Coronary artery (tissue), 2 donors: ENCODE data around the gene TRNT1.

ENCODE experiments used
- DNase-seq: peaks from one replicate; pipeline ENCODE4 v3.0.0-alpha.2; 2017; ENCODE audit warnings: low spot score
- H3K27ac ChIP-seq, 2 donors: fragments of 200-600 bp; sonication (generic); one replicate each; pipeline ENCODE4 v1.5.1; 2016 to 2019
- H3K4me3 ChIP-seq: fragments of 200-600 bp; sonication (generic); 2 replicates; pipeline ENCODE4 v1.5.1; 2016; ENCODE audit warnings: mild to moderate bottlenecking, moderate library complexity
- CTCF ChIP-seq: fragments of 200-600 bp; sonication (generic); IDR thresholded peaks from one replicate; pipeline ENCODE4 v1.5.1; 2019; ENCODE audit warnings: antibody characterized with exemption

The TRNT1 gene

GRCh38 chr3:3189961-3190360 lies 63.2 kb downstream of the TRNT1 start:
- no peak overlapping the region for H3K4me3 ChIP-seq
- no peak for TF ChIP-seq CTCF
- DNase-seq, result no peak
- no peak overlapping the region for H3K27ac ChIP-seq

- no peak for TF ChIP-seq CTCF
- no peak for DNase-seq
- no peak overlapping the region for H3K27ac ChIP-seq
- H3K4me3 ChIP-seq, result no peak overlapping the region
Measured at GRCh38 chr3:3191675-3192285, 65.0 kb downstream of the TRNT1 start.

- no peak for DNase-seq
- Histone ChIP-seq H3K4me3 (no peak overlapping the region), H3K27ac (no peak overlapping the region)
- TF ChIP-seq CTCF, result no peak
Measured at GRCh38 chr3:3192286-3192675, 65.5 kb downstream of the TRNT1 start.

DNA sequence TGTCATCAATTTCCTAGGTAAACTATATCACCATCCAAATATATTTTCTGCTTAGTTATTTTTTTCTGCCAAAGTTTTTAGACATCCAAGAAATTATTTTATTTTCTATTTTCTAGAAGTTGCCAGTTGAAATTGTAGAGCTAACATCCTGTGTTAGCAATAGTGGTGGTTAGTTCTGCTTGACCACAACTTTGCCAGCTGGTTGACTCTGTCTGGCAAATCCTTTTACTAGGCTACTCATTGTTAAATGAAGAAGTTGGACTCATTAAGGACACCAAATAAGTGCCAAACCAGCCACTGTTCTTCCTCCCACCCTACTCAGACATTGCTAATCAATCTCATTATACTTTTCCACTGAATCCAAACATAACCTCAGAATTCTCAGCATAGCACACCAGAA lies 68.1 kb downstream of the TRNT1 start:
- DNase-seq, result no peak
- no peak overlapping the region for H3K4me3 ChIP-seq
- TF ChIP-seq CTCF, result no peak
- H3K27ac ChIP-seq, result no peak overlapping the region

GRCh38 chr3:3196148-3196861 lies 69.6 kb downstream of the TRNT1 start:
- Histone ChIP-seq H3K27ac (no peak overlapping the region), H3K4me3 (no peak overlapping the region)
- DNase-seq, result no peak
- TF ChIP-seq CTCF, result no peak
